ENCODE data around the gene MAN1C1. TPM values are rescaled to one million over a fixed set of nuclear protein-coding genes. Genes with fewer than 3 reads are reported as not detected.

Gene MAN1C1
- total and polyA plus RNA-seq, 2 donors (not counting 3 experiments of a cell fraction or from before 2014, with no cell fraction given): 1.5 to 4.0 TPM

- Histone ChIP-seq H3K79me2 (ENCODE audit: control insufficient read depth, insufficient read depth, low read length) (no peaks in the 10 kb centered on the region), H3K9ac (replicated peaks; ENCODE audit: extremely low read depth, insufficient read depth, low read length) (no peak overlapping the region), H3K4me1 (ENCODE audit: control insufficient read depth, extremely low read depth, insufficient read depth, low read length) (no peaks in the 10 kb centered on the region), H3K36me3 (ENCODE audit: control insufficient read depth in 2 of 2, extremely low read depth in 1 of 2, insufficient read depth in 2 of 2, low read length in 2 of 2) (no peaks in the 10 kb centered on the region), H3K4me3 (replicated peaks in 1 of 3; ENCODE audit: insufficient read depth in 1 of 3, low read depth in 1 of 3, low read length in 3 of 3) (no peak overlapping the region), H3K9me3 (replicated peaks; ENCODE audit: control insufficient read depth, insufficient read depth, low read length) (no peaks in the 10 kb centered on the region), H3K4me2 (ENCODE audit: insufficient read depth, low read length) (no peak overlapping the region), H2AFZ (ENCODE audit: low read depth, low read length) (no peak overlapping the region), H3K27ac (ENCODE audit: insufficient read depth, low read depth, low read length) (no peak overlapping the region), H3K27me3 (ENCODE audit: control insufficient read depth in 2 of 2, insufficient read depth in 2 of 2, low read length in 2 of 2) (no peaks in the 10 kb centered on the region), H4K20me1 (replicated peaks; ENCODE audit: control insufficient read depth, extremely low read depth, insufficient read depth, low read length) (no peaks in the 10 kb centered on the region), H3K9me1 (replicated peaks; ENCODE audit: control insufficient read depth, extremely low read depth, insufficient read depth, low read length) (no peaks in the 10 kb centered on the region)
- TF ChIP-seq POLR2A (IDR thresholded peaks at IDR 0.05; ENCODE audit: low read depth, low read length) (no peak), JUN (IDR thresholded peaks at IDR 0.05; ENCODE audit: borderline replicate concordance, insufficient read depth, insufficient read length, low read depth) (no peak), GATA2 (IDR thresholded peaks at IDR 0.05; ENCODE audit: insufficient read depth, insufficient read length, low read depth, low read length) (no peak), MAX (IDR thresholded peaks at IDR 0.05; ENCODE audit: insufficient read depth, insufficient read length) (no peak), MYC (IDR thresholded peaks at IDR 0.05; ENCODE audit: low read depth, low read length) (no peak), CTCF (IDR thresholded peaks at IDR 0.05; ENCODE audit: extremely low read depth in 1 of 2, insufficient read depth in 1 of 2, low read depth in 1 of 2, low read length in 2 of 2) (no peak), FOS (IDR thresholded peaks at IDR 0.05; ENCODE audit: borderline replicate concordance, insufficient read depth, low read length) (no peak), EZH2 (IDR thresholded peaks at IDR 0.05; ENCODE audit: borderline replicate concordance, low read depth, low read length, severe bottlenecking) (no peak)
- intact Hi-C loops (cut with micrococcal nuclease): no loop called here
- no TSS peak for BruUV-seq (replicated peaks)
- no peak for DNase-seq (ENCODE audit: low read depth, low spot score)
- ChIA-PET CTCF (interaction anchor here (0.5 to 0.7 kb wide), 2 partner anchors 12 to 91 kb away, joined by 3 read pairs; no protein-coding TSS in a partner anchor), POLR2A (no interaction called here)
- FAIRE-seq: no peak
- dilution Hi-C loops (cut with MboI; ENCODE audit: extremely low pct_ligation_motif_present, low sequenced_read_pairs): no loop called here
These were observed 134.5 kb downstream of the MAN1C1 start for GRCh38 chr1:25750923-25751605.

All from endothelial cell of umbilical vein (primary cell).